Measurements from ENCODE around the gene PRR16.

The PRR16 gene

GRCh38 chr5:120582635-120583034 lies 118.5 kb downstream of the PRR16 start:
- DNase-seq, result no peak
- no peaks in the 10 kb centered on the region for H3K79me2 ChIP-seq (ENCODE audit: control insufficient read depth, insufficient read depth, low read length)
- H2BK120ac ChIP-seq (ENCODE audit: low read depth, low read length), result no peak overlapping the region
- H2BK5ac ChIP-seq (ENCODE audit: low read length), result no peak overlapping the region
- no peak overlapping the region for H3K4me2 ChIP-seq (ENCODE audit: low read length)
- no peak overlapping the region for H3K4me3 ChIP-seq (ENCODE audit: low read length)
- no peak overlapping the region for H4K5ac ChIP-seq (ENCODE audit: low read length)
- H3K9ac ChIP-seq (ENCODE audit: low read length), result no peak overlapping the region
- H3K27ac ChIP-seq (ENCODE audit: low read depth, low read length), result no peak overlapping the region
- no peaks in the 10 kb centered on the region for H3K27me3 ChIP-seq (ENCODE audit: insufficient read depth, low read length, poor library complexity)
- no peaks in the 10 kb centered on the region for H3K79me1 ChIP-seq (ENCODE audit: low read length)
- H3K23ac ChIP-seq (ENCODE audit: low read length), result no peak overlapping the region
- no peak overlapping the region for H3K18ac ChIP-seq (ENCODE audit: low read length)
- H3K4me1 ChIP-seq (ENCODE audit: control insufficient read depth, low read depth, low read length), result no peaks in the 10 kb centered on the region
- no peak overlapping the region for H2AK5ac ChIP-seq (ENCODE audit: low read length)
- 100% methylated on average over 2 of the region's 2 CpGs for WGBS (ENCODE audit: extremely low coverage, insufficient coverage, low lambda C conversion rate)
- no peak overlapping the region for H3K4ac ChIP-seq (ENCODE audit: low read depth, low read length)
- no peak overlapping the region for H3K56ac ChIP-seq (ENCODE audit: low read length)
- no peaks in the 10 kb centered on the region for H3K36me3 ChIP-seq (ENCODE audit: control insufficient read depth, insufficient read depth, low read length)
- no peak overlapping the region for H2BK15ac ChIP-seq (replicated peaks; ENCODE audit: low read depth)
- H4K8ac ChIP-seq (ENCODE audit: low read depth, low read length), result no peak overlapping the region

DNA sequence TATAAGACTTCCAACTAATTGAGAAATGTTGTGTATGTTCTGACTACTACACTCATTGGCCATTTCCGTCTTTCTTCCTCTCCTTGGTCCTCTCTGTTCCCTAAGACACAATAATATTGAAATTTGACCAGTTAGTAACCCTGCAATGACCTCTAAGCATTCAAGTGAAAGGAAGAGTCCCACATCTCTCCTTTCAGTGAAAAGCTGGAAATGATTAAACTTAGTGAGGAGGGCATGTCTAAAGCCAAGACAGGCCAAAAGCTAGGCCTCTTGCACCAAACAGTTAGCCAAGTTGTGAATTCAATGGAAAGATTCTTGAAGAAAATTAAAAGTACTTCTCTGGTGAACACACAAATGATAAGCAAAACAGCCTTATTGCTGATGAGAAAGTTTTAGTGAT lies 122.5 kb downstream of the PRR16 start:
- no peak overlapping the region for H3K4ac ChIP-seq (ENCODE audit: low read depth, low read length)
- H3K79me2 ChIP-seq (ENCODE audit: control insufficient read depth, insufficient read depth, low read length), result no peaks in the 10 kb centered on the region

GRCh38 chr5:120591911-120592310 lies 127.8 kb downstream of the PRR16 start:
- Histone ChIP-seq H2BK15ac (replicated peaks; ENCODE audit: low read depth) (no peak overlapping the region), H3K4me2 (ENCODE audit: low read length) (no peak overlapping the region), H3K4me1 (ENCODE audit: control insufficient read depth, low read depth, low read length) (no peaks in the 10 kb centered on the region), H3K18ac (ENCODE audit: low read length) (no peak overlapping the region), H2AK5ac (ENCODE audit: low read length) (no peak overlapping the region), H3K36me3 (ENCODE audit: control insufficient read depth, insufficient read depth, low read length) (no peaks in the 10 kb centered on the region), H3K79me2 (ENCODE audit: control insufficient read depth, insufficient read depth, low read length) (no peaks in the 10 kb centered on the region), H2BK120ac (ENCODE audit: low read depth, low read length) (no peak overlapping the region), H3K27me3 (ENCODE audit: insufficient read depth, low read length, poor library complexity) (no peaks in the 10 kb centered on the region), H3K79me1 (ENCODE audit: low read length) (no peaks in the 10 kb centered on the region), H2BK5ac (ENCODE audit: low read length) (no peak overlapping the region), H4K5ac (ENCODE audit: low read length) (no peak overlapping the region), H3K9ac (ENCODE audit: low read length) (no peak overlapping the region), H4K8ac (ENCODE audit: low read depth, low read length) (no peak overlapping the region), H3K56ac (ENCODE audit: low read length) (no peak overlapping the region), H3K23ac (ENCODE audit: low read length) (no peak overlapping the region), H3K4ac (ENCODE audit: low read depth, low read length) (no peak overlapping the region), H3K27ac (ENCODE audit: low read depth, low read length) (no peak overlapping the region), H3K4me3 (ENCODE audit: low read length) (no peak overlapping the region)
- no peak for DNase-seq
- no CpG with 5 or more reads among the region's 2 CpGs for WGBS (ENCODE audit: extremely low coverage, insufficient coverage, low lambda C conversion rate)

More for the DNA sequence above, 122.5 kb downstream of the PRR16 start:
- Histone ChIP-seq H3K4me3 (ENCODE audit: low read length) (no peak overlapping the region), H3K4me2 (ENCODE audit: low read length) (no peak overlapping the region), H2BK120ac (ENCODE audit: low read depth, low read length) (no peak overlapping the region), H3K27ac (ENCODE audit: low read depth, low read length) (no peak overlapping the region), H3K4me1 (ENCODE audit: control insufficient read depth, low read depth, low read length) (no peaks in the 10 kb centered on the region), H3K18ac (ENCODE audit: low read length) (no peak overlapping the region), H3K9ac (ENCODE audit: low read length) (no peak overlapping the region), H2AK5ac (ENCODE audit: low read length) (no peak overlapping the region), H4K5ac (ENCODE audit: low read length) (no peak overlapping the region), H2BK15ac (replicated peaks; ENCODE audit: low read depth) (no peak overlapping the region), H2BK5ac (ENCODE audit: low read length) (no peak overlapping the region), H3K27me3 (ENCODE audit: insufficient read depth, low read length, poor library complexity) (no peaks in the 10 kb centered on the region), H4K8ac (ENCODE audit: low read depth, low read length) (no peak overlapping the region), H3K79me1 (ENCODE audit: low read length) (no peaks in the 10 kb centered on the region), H3K23ac (ENCODE audit: low read length) (no peak overlapping the region), H3K36me3 (ENCODE audit: control insufficient read depth, insufficient read depth, low read length) (no peaks in the 10 kb centered on the region), H3K56ac (ENCODE audit: low read length) (no peak overlapping the region)
- no peak for DNase-seq
- no CpG with 5 or more reads among the region's 1 CpG for WGBS (ENCODE audit: extremely low coverage, insufficient coverage, low lambda C conversion rate)

DNA sequence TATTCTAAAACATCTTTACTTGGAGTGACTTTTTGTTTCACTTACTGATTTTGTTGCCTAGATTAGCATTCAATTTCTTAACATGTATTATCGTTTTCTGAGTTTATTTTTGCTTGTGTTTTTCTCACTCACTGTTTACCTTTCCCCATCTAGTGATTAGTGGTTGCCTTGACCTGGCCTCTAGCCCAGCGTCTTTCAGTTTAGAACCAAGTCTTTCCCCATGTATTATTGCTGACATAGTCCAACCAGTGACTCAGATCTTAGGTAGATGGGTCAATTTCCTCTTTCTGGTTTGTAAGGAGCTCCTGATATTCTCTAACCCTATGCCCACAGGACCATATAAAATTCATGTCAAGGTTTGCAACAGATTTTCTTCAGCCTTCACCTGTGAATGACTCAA lies 135.5 kb downstream of the PRR16 start:
- Histone ChIP-seq H4K5ac (ENCODE audit: low read length) (no peak overlapping the region), H2AK5ac (ENCODE audit: low read length) (no peak overlapping the region), H3K36me3 (ENCODE audit: control insufficient read depth, insufficient read depth, low read length) (no peaks in the 10 kb centered on the region), H2BK5ac (ENCODE audit: low read length) (no peak overlapping the region), H3K4me3 (ENCODE audit: low read length) (no peak overlapping the region), H3K27me3 (ENCODE audit: insufficient read depth, low read length, poor library complexity) (no peaks in the 10 kb centered on the region), H3K4me1 (ENCODE audit: control insufficient read depth, low read depth, low read length) (no peaks in the 10 kb centered on the region), H2BK120ac (ENCODE audit: low read depth, low read length) (no peak overlapping the region), H3K79me2 (ENCODE audit: control insufficient read depth, insufficient read depth, low read length) (no peaks in the 10 kb centered on the region), H3K23ac (ENCODE audit: low read length) (no peak overlapping the region), H3K56ac (ENCODE audit: low read length) (no peak overlapping the region), H3K79me1 (ENCODE audit: low read length) (no peaks in the 10 kb centered on the region), H4K8ac (ENCODE audit: low read depth, low read length) (no peak overlapping the region), H3K18ac (ENCODE audit: low read length) (no peak overlapping the region), H3K4me2 (ENCODE audit: low read length) (no peak overlapping the region), H3K4ac (ENCODE audit: low read depth, low read length) (no peak overlapping the region), H3K9ac (ENCODE audit: low read length) (no peak overlapping the region), H2BK15ac (replicated peaks; ENCODE audit: low read depth) (no peak overlapping the region), H3K27ac (ENCODE audit: low read depth, low read length) (no peak overlapping the region)
- DNase-seq, result no peak
- no CpG with 5 or more reads among the region's 2 CpGs for WGBS (ENCODE audit: extremely low coverage, insufficient coverage, low lambda C conversion rate)

DNA sequence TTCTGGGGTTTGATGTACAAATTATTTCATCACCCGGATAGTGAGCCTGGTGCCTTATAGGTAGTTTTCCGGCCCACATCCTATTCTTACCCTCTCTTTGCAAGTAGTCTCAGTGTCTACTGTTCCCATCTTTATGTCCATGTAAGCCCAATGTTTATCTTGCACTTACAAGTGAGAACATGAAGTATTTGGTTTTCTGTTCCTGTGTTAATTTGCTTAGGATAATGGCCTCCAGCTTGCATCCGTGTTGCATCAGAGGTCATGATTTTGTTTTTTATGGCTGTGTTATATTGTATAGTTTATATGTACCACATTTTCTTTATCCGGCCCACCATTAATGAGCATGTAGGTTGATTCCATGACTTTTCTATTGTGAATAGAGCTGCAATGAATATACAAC lies 136.5 kb downstream of the PRR16 start:
- H3K79me1 ChIP-seq (ENCODE audit: low read length), result no peaks in the 10 kb centered on the region
- no peak overlapping the region for H2BK15ac ChIP-seq (replicated peaks; ENCODE audit: low read depth)

DNA sequence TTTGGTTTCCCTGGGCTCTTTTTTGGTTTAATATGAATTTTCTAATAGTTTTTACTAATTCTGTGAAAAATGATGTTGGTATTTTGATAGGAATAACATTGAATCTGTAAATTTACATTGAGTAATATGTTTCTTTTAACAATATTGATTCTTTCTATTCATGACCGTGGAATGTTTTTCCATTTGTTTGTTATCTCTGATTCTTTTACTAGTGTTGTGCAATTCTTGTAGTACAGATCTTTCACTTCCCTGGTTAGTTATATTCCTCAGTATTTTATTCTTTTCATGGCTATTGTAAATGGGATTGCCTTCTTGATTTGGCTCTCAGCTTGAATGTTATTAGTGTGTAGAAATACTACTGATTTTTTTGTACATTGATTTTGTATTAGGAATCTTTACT lies 137.9 kb downstream of the PRR16 start:
- H3K56ac ChIP-seq (ENCODE audit: low read length), result no peak overlapping the region
- H3K36me3 ChIP-seq (ENCODE audit: control insufficient read depth, insufficient read depth, low read length), result no peaks in the 10 kb centered on the region
- H2BK15ac ChIP-seq (replicated peaks; ENCODE audit: low read depth), result no peak overlapping the region

More for the DNA sequence above, 136.5 kb downstream of the PRR16 start:
- Histone ChIP-seq H3K79me2 (ENCODE audit: control insufficient read depth, insufficient read depth, low read length) (no peaks in the 10 kb centered on the region), H2BK5ac (ENCODE audit: low read length) (no peak overlapping the region), H2BK120ac (ENCODE audit: low read depth, low read length) (no peak overlapping the region), H3K4me2 (ENCODE audit: low read length) (no peak overlapping the region), H3K18ac (ENCODE audit: low read length) (no peak overlapping the region), H3K56ac (ENCODE audit: low read length) (no peak overlapping the region), H3K27ac (ENCODE audit: low read depth, low read length) (no peak overlapping the region), H3K4me1 (ENCODE audit: control insufficient read depth, low read depth, low read length) (no peaks in the 10 kb centered on the region), H3K23ac (ENCODE audit: low read length) (no peak overlapping the region), H3K9ac (ENCODE audit: low read length) (no peak overlapping the region), H3K27me3 (ENCODE audit: insufficient read depth, low read length, poor library complexity) (no peaks in the 10 kb centered on the region), H4K8ac (ENCODE audit: low read depth, low read length) (no peak overlapping the region), H4K5ac (ENCODE audit: low read length) (no peak overlapping the region), H3K36me3 (ENCODE audit: control insufficient read depth, insufficient read depth, low read length) (no peaks in the 10 kb centered on the region), H2AK5ac (ENCODE audit: low read length) (no peak overlapping the region), H3K4ac (ENCODE audit: low read depth, low read length) (no peak overlapping the region), H3K4me3 (ENCODE audit: low read length) (no peak overlapping the region)
- no peak for DNase-seq
- no CpG with 5 or more reads among the region's 4 CpGs for WGBS (ENCODE audit: extremely low coverage, insufficient coverage, low lambda C conversion rate)

More for the DNA sequence above, 137.9 kb downstream of the PRR16 start:
- Histone ChIP-seq H3K79me1 (ENCODE audit: low read length) (no peaks in the 10 kb centered on the region), H3K18ac (ENCODE audit: low read length) (no peak overlapping the region), H3K23ac (ENCODE audit: low read length) (no peak overlapping the region), H2BK5ac (ENCODE audit: low read length) (no peak overlapping the region), H3K4me1 (ENCODE audit: control insufficient read depth, low read depth, low read length) (no peaks in the 10 kb centered on the region), H3K9ac (ENCODE audit: low read length) (no peak overlapping the region), H2AK5ac (ENCODE audit: low read length) (no peak overlapping the region), H3K4me3 (ENCODE audit: low read length) (no peak overlapping the region), H4K8ac (ENCODE audit: low read depth, low read length) (no peak overlapping the region), H3K4me2 (ENCODE audit: low read length) (no peak overlapping the region), H3K27me3 (ENCODE audit: insufficient read depth, low read length, poor library complexity) (no peaks in the 10 kb centered on the region), H2BK120ac (ENCODE audit: low read depth, low read length) (no peak overlapping the region), H4K5ac (ENCODE audit: low read length) (no peak overlapping the region), H3K27ac (ENCODE audit: low read depth, low read length) (no peak overlapping the region), H3K4ac (ENCODE audit: low read depth, low read length) (no peak overlapping the region), H3K79me2 (ENCODE audit: control insufficient read depth, insufficient read depth, low read length) (no peaks in the 10 kb centered on the region)
- no CpG with 5 or more reads among the region's 1 CpG for WGBS (ENCODE audit: extremely low coverage, insufficient coverage, low lambda C conversion rate)
- DNase-seq, result no peak

Measured in mesendoderm (in vitro differentiated cells).